Stomach (tissue), 9 donors: ENCODE measurements around the gene ARHGEF10L. TPM values are rescaled to one million over a fixed set of nuclear protein-coding genes. Genes with fewer than 3 reads are reported as not detected.

ENCODE experiments used
- DNase-seq, 2 donors: peaks; one replicate each; pipeline versions ENCODE4 v3.0.0 to v3.0.0-alpha.2; 2013 to 2019
- H3K27ac ChIP-seq, 5 donors: fragments of 200-600 bp in 4 of 5; sonication (generic) in 4 of 5; one replicate each; pipeline ENCODE4 v1.5.1; 2013 to 2019; ENCODE audit warnings: mild to moderate bottlenecking in 1 of 5, moderate library complexity in 1 of 5
- H3K27me3 ChIP-seq, 3 donors: fragments of 200-600 bp; sonication (generic); one replicate each; pipeline ENCODE4 v1.5.1; 2017 to 2019; ENCODE audit warnings: mixed run types in 1 of 3
- H3K36me3 ChIP-seq, 4 donors: fragments of 200-600 bp; sonication (generic); 1 replicate in 3 of 4; 2 replicates in 1 of 4; pipeline ENCODE4 v1.5.1; 2016 to 2019
- H3K4me1 ChIP-seq, 4 donors: fragments of 200-600 bp; sonication (generic); one replicate each; pipeline ENCODE4 v1.5.1; 2016 to 2019
- H3K4me3 ChIP-seq, 4 donors: fragments of 200-600 bp; sonication (generic) in 3 of 4; one replicate each; pipeline ENCODE4 v1.5.1; 2016 to 2019; ENCODE audit warnings: mild to moderate bottlenecking in 1 of 4
- H3K9me3 ChIP-seq, 4 donors: fragments of 200-600 bp; sonication (generic); one replicate each; pipeline ENCODE4 v1.5.1; 2016 to 2019
- EP300 ChIP-seq: sonication (generic); formaldehyde crosslinking; IDR thresholded peaks from one replicate; pipeline ENCODE4 v1.6.1; 2017; ENCODE audit warnings: antibody characterized with exemption
- POLR2A ChIP-seq, 4 donors: fragments of 450-650 bp; IDR thresholded peaks; one replicate each; pipeline ENCODE4 v1.6.1; 2016; ENCODE audit warnings: antibody characterized with exemption in 4 of 4, control low read depth in 2 of 4, mild to moderate bottlenecking in 1 of 4, moderate library complexity in 1 of 4
- POLR2AphosphoS5 ChIP-seq, 3 donors: sonication (generic); formaldehyde crosslinking; IDR thresholded peaks; one replicate each; pipeline ENCODE4 v1.6.1; 2016; ENCODE audit warnings: antibody characterized with exemption in 3 of 3
- WGBS, 5 donors: extraction: QIAGEN DNeasy Blood & Tissue Kit in 3 of 5; methylation state at CpG; one replicate each; pipeline versions ENCODE4 v1.1.5 to v1.1.7; 2013 to 2018; 5-methylcytosine and 5-hydroxymethylcytosine counted together
- intact Hi-C: fragments of 100-400 bp; cut with DNase I; formaldehyde crosslinking; loops from one replicate; pipeline ENCODE4 v1.15.1; 2023; ENCODE audit warnings: low total_unique reads
- polyA plus RNA-seq, 3 donors: library from polyadenylated mRNA; stranded (reverse); fragments of 200-250 nt; gene quantifications; one replicate each; pipeline ENCODE4 v1.2.3, GENCODE V29; 2013
- total RNA-seq, 5 donors: library from RNA; depleted of rRNA; stranded (reverse); fragments of >200 nt; gene quantifications; one replicate each; pipeline versions ENCODE4 v1.1.0 to v1.2.3, GENCODE V29; 2014 to 2016
- TF ChIP-seq, protein P1 (sequence below), 7 experiments: fragments of 450-650 bp in 4 of 7; fragments of 200-600 bp in 3 of 7; sonication (generic) in 3 of 7; IDR thresholded peaks; one replicate each; pipeline ENCODE4 v1.5.1; 2016 to 2019; ENCODE audit warnings: antibody characterized with exemption in 7 of 7, control low read depth in 2 of 7, mild to moderate bottlenecking in 1 of 7
- donor health status: healthy with polysubstance abuse.
- donor health status: Bipolar disorder and iron deficiency.
- donor health status: healthy.

Gene ARHGEF10L
- total and polyA plus RNA-seq, 8 donors: 15.4 to 329 (median 45.0) TPM

- H3K9me3 ChIP-seq: no peaks in the 10 kb centered on the region
- peaks cover 44 to 99% (median 96%) of the 10 kb centered on the region in 4 donors for H3K36me3 ChIP-seq
- intact Hi-C loops: no loop called here
- 74 to 81% (median 78%) methylated on average over 4 to 7 of the region's 7 CpGs for WGBS, 5 donors
- no peak for DNase-seq
- no peaks in the 10 kb centered on the region for H3K27me3 ChIP-seq
- H3K4me3 ChIP-seq: no peak overlapping the region
- H3K27ac ChIP-seq: no peak overlapping the region
- no peak for TF ChIP-seq POLR2A (IDR thresholded peaks at IDR 0.05)
- TF ChIP-seq POLR2AphosphoS5 (IDR thresholded peaks at IDR 0.05): no peak
- TF ChIP-seq EP300: no peak
- TF ChIP-seq, protein P1, sequence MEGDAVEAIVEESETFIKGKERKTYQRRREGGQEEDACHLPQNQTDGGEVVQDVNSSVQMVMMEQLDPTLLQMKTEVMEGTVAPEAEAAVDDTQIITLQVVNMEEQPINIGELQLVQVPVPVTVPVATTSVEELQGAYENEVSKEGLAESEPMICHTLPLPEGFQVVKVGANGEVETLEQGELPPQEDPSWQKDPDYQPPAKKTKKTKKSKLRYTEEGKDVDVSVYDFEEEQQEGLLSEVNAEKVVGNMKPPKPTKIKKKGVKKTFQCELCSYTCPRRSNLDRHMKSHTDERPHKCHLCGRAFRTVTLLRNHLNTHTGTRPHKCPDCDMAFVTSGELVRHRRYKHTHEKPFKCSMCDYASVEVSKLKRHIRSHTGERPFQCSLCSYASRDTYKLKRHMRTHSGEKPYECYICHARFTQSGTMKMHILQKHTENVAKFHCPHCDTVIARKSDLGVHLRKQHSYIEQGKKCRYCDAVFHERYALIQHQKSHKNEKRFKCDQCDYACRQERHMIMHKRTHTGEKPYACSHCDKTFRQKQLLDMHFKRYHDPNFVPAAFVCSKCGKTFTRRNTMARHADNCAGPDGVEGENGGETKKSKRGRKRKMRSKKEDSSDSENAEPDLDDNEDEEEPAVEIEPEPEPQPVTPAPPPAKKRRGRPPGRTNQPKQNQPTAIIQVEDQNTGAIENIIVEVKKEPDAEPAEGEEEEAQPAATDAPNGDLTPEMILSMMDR (IDR thresholded peaks at IDR 0.05): no peak
- H3K4me1 ChIP-seq: peaks cover 0 to 9% (median 2%) of the 10 kb centered on the region in 4 donors
These were observed 113.8 kb downstream of the ARHGEF10L start for GRCh38 chr1:17653276-17653675.

- WGBS, 5 donors: 64 to 71% (median 69%) methylated on average over 9 of the region's 9 CpGs
- Histone ChIP-seq H3K4me1 (peaks cover 0 to 9% (median 0%) of the 10 kb centered on the region in 4 donors), H3K9me3 (no peaks in the 10 kb centered on the region), H3K36me3 (peaks cover 47 to 99% (median 96%) of the 10 kb centered on the region in 4 donors), H3K27ac (no peak overlapping the region), H3K4me3 (no peak overlapping the region), H3K27me3 (no peaks in the 10 kb centered on the region)
- intact Hi-C loops: no loop called here
- peak in 1 of 2 donors; percentile 76 for DNase-seq
- TF ChIP-seq POLR2AphosphoS5 (IDR thresholded peaks at IDR 0.05): no peak
- TF ChIP-seq, protein P1 (IDR thresholded peaks at IDR 0.05): peak in 4 of 7 experiments; percentile 17 to 43 (median 32)
- TF ChIP-seq EP300: no peak
These were observed 114.3 kb downstream of the ARHGEF10L start for GRCh38 chr1:17653728-17654351.

GRCh38 chr1:17654519-17654918 is 115.0 kb downstream of the ARHGEF10L start:
- Histone ChIP-seq H3K27ac (no peak overlapping the region), H3K4me3 (no peak overlapping the region), H3K9me3 (no peaks in the 10 kb centered on the region), H3K36me3 (peaks cover 54 to 99% (median 96%) of the 10 kb centered on the region in 4 donors), H3K4me1 (peaks cover 0 to 9% (median 0%) of the 10 kb centered on the region in 4 donors), H3K27me3 (no peaks in the 10 kb centered on the region)
- DNase-seq: no peak
- TF ChIP-seq POLR2A (IDR thresholded peaks at IDR 0.05): no peak
- no peak for TF ChIP-seq POLR2AphosphoS5 (IDR thresholded peaks at IDR 0.05)
- TF ChIP-seq EP300: no peak
- TF ChIP-seq, protein P1 (IDR thresholded peaks at IDR 0.05): no peak
- 77 to 91% (median 88%) methylated on average over 2 of the region's 2 CpGs for WGBS, 5 donors
- intact Hi-C loops: no loop called here

DNA sequence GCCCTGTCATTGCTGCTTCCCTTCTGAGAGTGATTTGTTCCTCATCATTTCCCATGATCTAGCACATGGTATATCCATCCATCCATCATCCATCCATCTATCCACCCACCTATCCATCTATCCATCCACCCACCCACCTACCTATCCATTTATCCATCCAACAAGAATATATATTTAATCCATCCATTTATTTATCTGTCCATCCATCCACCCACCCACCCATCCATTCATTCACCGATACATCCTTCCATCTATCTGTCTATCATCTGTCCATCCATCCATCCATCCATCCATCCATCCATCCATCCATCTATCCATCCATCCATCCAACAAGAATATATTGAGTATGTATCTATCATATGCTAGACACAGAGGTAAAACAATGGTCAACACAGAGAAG is 115.7 kb downstream of the ARHGEF10L start:
- Histone ChIP-seq H3K4me1 (peaks cover 0 to 9% (median 0%) of the 10 kb centered on the region in 4 donors), H3K36me3 (peaks cover 57 to 99% (median 96%) of the 10 kb centered on the region in 4 donors), H3K9me3 (no peaks in the 10 kb centered on the region), H3K27ac (no peak overlapping the region), H3K4me3 (no peak overlapping the region), H3K27me3 (no peaks in the 10 kb centered on the region)
- TF ChIP-seq POLR2A (IDR thresholded peaks at IDR 0.05) (no peak), EP300 (no peak), POLR2AphosphoS5 (IDR thresholded peaks at IDR 0.05) (no peak)
- TF ChIP-seq, protein P1 (IDR thresholded peaks at IDR 0.05): no peak
- intact Hi-C loops: no loop called here
- no peak for DNase-seq
- 93 to 100% (median 97%) methylated on average over 1 of the region's 1 CpG for WGBS, 5 donors
